BE2C (cell line): ENCODE data around the gene POLE.
A peak's percentile ranks its signal among the peaks of the same experiment; 100 is the strongest.

Experiments used
- DNase-seq: peaks from one replicate; pipeline ENCODE4 v3.0.0-alpha.2; 2020
- H3K27me3 ChIP-seq: fragments of 250-450 bp; sonication (Bioruptor Pico); 2 replicates; pipeline ENCODE4 v1.5.1; 2020; ENCODE audit warnings: mild to moderate bottlenecking
- H3K36me3 ChIP-seq: fragments of 250-450 bp; sonication (Bioruptor Pico); 2 replicates; pipeline ENCODE4 v1.5.1; 2020; ENCODE audit warnings: mild to moderate bottlenecking
- H3K4me1 ChIP-seq: fragments of 250-450 bp; sonication (Bioruptor Pico); 2 replicates; pipeline ENCODE4 v1.5.1; 2020
- H3K4me3 ChIP-seq: 2 replicates; pipeline ENCODE4 v1.5.1; 2011; ENCODE audit warnings: low read depth, low read length
- H3K9me3 ChIP-seq: fragments of 250-450 bp; sonication (Bioruptor Pico); 2 replicates; pipeline ENCODE4 v1.5.1; 2020
- CTCF ChIP-seq: IDR thresholded peaks from 2 replicates; pipeline ENCODE4 v1.5.1; 2012; ENCODE audit warnings: mild to moderate bottlenecking, low read depth, low read length

POLE gene

GRCh38 chr12:132597333-132598316 lies 89.5 kb downstream of the POLE start:
- DNase-seq: peak; percentile 71
- no peak for TF ChIP-seq CTCF
- H3K9me3 ChIP-seq: no peaks in the 10 kb centered on the region
- H3K36me3 ChIP-seq: no peaks in the 10 kb centered on the region
- H3K27me3 ChIP-seq: peaks cover 46% of the 10 kb centered on the region
- H3K4me3 ChIP-seq: peak overlapping the region; percentile 64
- peaks cover 5% of the 10 kb centered on the region; the same call in 1 of the 2 replicates for H3K4me1 ChIP-seq

GRCh38 chr12:132596016-132596415 lies 91.1 kb downstream of the POLE start:
- no peaks in the 10 kb centered on the region for H3K9me3 ChIP-seq
- H3K4me1 ChIP-seq: peaks cover 5% of the 10 kb centered on the region; the same call in 1 of the 2 replicates
- TF ChIP-seq CTCF: no peak
- peaks cover 34% of the 10 kb centered on the region for H3K27me3 ChIP-seq
- no peak for DNase-seq
- H3K4me3 ChIP-seq: no peak overlapping the region
- no peaks in the 10 kb centered on the region for H3K36me3 ChIP-seq

GRCh38 chr12:132595183-132595582 lies 92.0 kb downstream of the POLE start:
- Histone ChIP-seq H3K4me3 (no peak overlapping the region), H3K27me3 (peaks cover 25% of the 10 kb centered on the region), H3K36me3 (no peaks in the 10 kb centered on the region), H3K4me1 (peaks cover 2% of the 10 kb centered on the region; the same call in 1 of the 2 replicates), H3K9me3 (no peaks in the 10 kb centered on the region)
- DNase-seq: no peak
- TF ChIP-seq CTCF: no peak

GRCh38 chr12:132593938-132594358 lies 93.2 kb downstream of the POLE start:
- peak overlapping the region; percentile 60 for H3K4me3 ChIP-seq
- peaks cover 2% of the 10 kb centered on the region; the same call in 1 of the 2 replicates for H3K4me1 ChIP-seq
- H3K9me3 ChIP-seq: no peaks in the 10 kb centered on the region
- DNase-seq: peak; percentile 98
- TF ChIP-seq CTCF: no peak
- H3K36me3 ChIP-seq: no peaks in the 10 kb centered on the region
- peaks cover 17% of the 10 kb centered on the region for H3K27me3 ChIP-seq

- Histone ChIP-seq H3K4me3 (peak overlapping the region; percentile 60), H3K4me1 (peaks cover 2% of the 10 kb centered on the region; the same call in 1 of the 2 replicates), H3K9me3 (no peaks in the 10 kb centered on the region), H3K27me3 (peaks cover 15% of the 10 kb centered on the region), H3K36me3 (no peaks in the 10 kb centered on the region)
- TF ChIP-seq CTCF: no peak
- peak; percentile 60 for DNase-seq
Observed at GRCh38 chr12:132593521-132593920, 93.6 kb downstream of the POLE start.

- peaks cover 2% of the 10 kb centered on the region; the same call in 1 of the 2 replicates for H3K4me1 ChIP-seq
- H3K36me3 ChIP-seq: no peaks in the 10 kb centered on the region
- H3K4me3 ChIP-seq: peak overlapping the region; percentile 60
- no peak for DNase-seq
- TF ChIP-seq CTCF: no peak
- H3K27me3 ChIP-seq: peaks cover 15% of the 10 kb centered on the region
- H3K9me3 ChIP-seq: no peaks in the 10 kb centered on the region
Observed at GRCh38 chr12:132593071-132593470, 94.1 kb downstream of the POLE start.
